ENCODE measurements around the gene PGP. TPM values are rescaled to one million over a fixed set of nuclear protein-coding genes. Genes with fewer than 3 reads are reported as not detected.

Gene PGP
- total RNA-seq, 1 experiment from 2014 or later, result 36.2 TPM

DNA sequence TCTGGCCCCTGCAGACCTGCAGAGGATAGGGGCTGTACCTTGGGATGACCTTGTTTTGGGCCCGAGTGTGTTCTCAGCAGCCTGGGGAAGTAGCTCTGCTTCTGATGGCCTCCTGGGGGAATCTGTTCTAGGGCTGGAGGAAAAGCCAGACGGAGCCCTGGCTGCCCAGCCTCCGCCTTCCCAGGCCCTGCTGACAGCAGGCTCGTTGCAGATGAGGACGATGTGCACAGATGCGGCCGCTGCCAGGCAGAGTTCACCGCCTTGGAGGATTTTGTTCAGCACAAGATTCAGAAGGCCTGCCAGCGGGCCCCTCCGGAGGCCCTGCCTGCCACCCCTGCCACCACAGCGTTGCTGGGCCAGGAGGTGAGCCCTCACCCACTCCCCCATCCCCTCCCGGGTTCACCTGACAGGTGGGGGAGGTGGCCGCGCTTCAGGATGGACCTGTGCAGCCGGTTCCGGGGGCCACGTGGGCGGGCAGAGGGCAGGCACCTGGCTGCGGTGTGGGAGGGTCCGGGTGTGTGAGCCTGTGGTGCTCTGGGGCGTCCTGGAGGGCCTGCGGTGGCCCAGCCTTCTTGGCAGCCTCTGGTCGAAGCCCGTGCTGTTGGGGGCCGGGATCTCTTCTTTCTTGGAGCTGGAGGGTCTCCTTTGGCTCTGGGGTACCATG, 13.7 kb upstream of the PGP start:
- Histone ChIP-seq H3K27me3 (replicated peaks; ENCODE audit: control insufficient read depth, insufficient read depth, low read length) (no peaks in the 10 kb centered on the region), H3K9me3 (no peaks in the 10 kb centered on the region), H3K4me1 (peaks cover 8% of the 10 kb centered on the region), H3K36me3 (ENCODE audit: control insufficient read depth, insufficient read depth, low read length) (no peaks in the 10 kb centered on the region; the same call in 1 of the 2 replicates), H3K4me3 (ENCODE audit: low read depth, low read length) (no peak overlapping the region)
- Mint-ChIP-seq H3K36me3 (ENCODE audit: insufficient read depth, unreplicated experiment) (peaks cover 10% of the 10 kb centered on the region), H3K4me1 (ENCODE audit: low read depth, unreplicated experiment) (no peaks in the 10 kb centered on the region), H3K4me3 (ENCODE audit: unreplicated experiment) (no peak overlapping the region), H3K27ac (ENCODE audit: unreplicated experiment) (no peak overlapping the region), H3K9me3 (ENCODE audit: unreplicated experiment) (no peaks in the 10 kb centered on the region), H3K27me3 (ENCODE audit: insufficient read depth, unreplicated experiment) (no peaks in the 10 kb centered on the region)
- TF ChIP-seq, protein P1, sequence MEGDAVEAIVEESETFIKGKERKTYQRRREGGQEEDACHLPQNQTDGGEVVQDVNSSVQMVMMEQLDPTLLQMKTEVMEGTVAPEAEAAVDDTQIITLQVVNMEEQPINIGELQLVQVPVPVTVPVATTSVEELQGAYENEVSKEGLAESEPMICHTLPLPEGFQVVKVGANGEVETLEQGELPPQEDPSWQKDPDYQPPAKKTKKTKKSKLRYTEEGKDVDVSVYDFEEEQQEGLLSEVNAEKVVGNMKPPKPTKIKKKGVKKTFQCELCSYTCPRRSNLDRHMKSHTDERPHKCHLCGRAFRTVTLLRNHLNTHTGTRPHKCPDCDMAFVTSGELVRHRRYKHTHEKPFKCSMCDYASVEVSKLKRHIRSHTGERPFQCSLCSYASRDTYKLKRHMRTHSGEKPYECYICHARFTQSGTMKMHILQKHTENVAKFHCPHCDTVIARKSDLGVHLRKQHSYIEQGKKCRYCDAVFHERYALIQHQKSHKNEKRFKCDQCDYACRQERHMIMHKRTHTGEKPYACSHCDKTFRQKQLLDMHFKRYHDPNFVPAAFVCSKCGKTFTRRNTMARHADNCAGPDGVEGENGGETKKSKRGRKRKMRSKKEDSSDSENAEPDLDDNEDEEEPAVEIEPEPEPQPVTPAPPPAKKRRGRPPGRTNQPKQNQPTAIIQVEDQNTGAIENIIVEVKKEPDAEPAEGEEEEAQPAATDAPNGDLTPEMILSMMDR (IDR thresholded peaks at IDR 0.05; ENCODE audit: insufficient read depth in 1 of 2, low read depth in 1 of 2, low read length in 1 of 2, severe bottlenecking in 1 of 2, unreplicated experiment in 1 of 2), result no peak
- CTCF ChIA-PET, result no interaction called here
- POLR2A ChIA-PET, result no interaction called here
- BruUV-seq (replicated peaks), result no TSS peak
- intact Hi-C loops (cut with micrococcal nuclease; ENCODE audit: unreplicated experiment), result no loop called here
- DNase-seq, result no peak

DNA sequence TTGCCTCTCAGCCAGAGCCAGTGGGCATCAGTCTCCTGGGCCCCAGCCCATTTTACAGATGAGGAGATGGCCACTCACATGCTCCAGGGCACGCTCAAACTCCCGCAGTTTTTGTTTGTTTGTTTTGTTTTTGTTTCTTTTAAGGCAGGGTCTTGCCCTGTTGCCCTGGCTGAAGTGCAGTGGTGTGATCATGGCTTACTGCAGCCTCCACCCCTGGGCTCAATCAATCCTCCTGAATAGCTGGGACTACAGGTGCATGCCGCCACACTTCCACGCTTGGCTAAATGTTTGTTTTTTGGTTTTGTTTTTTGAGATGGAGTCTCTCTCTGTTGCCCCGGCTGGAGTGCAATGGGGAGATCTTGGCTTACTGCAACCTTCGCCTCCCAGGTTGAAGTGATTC, 12.3 kb upstream of the PGP start:
- intact Hi-C loops (cut with micrococcal nuclease; ENCODE audit: unreplicated experiment), result no loop called here
- H3K36me3 Mint-ChIP-seq (ENCODE audit: insufficient read depth, unreplicated experiment), result peaks cover 14% of the 10 kb centered on the region

GRCh38 chr16:2226245-2226793, 11.7 kb upstream of the PGP start:
- H3K27me3 Mint-ChIP-seq (ENCODE audit: insufficient read depth, unreplicated experiment), result no peaks in the 10 kb centered on the region
- no TSS peak for BruUV-seq (replicated peaks)
- Histone ChIP-seq H3K36me3 (ENCODE audit: control insufficient read depth, insufficient read depth, low read length) (no peaks in the 10 kb centered on the region; the same call in 1 of the 2 replicates), H3K9me3 (no peaks in the 10 kb centered on the region), H3K4me1 (peaks cover 8% of the 10 kb centered on the region), H3K27me3 (replicated peaks; ENCODE audit: control insufficient read depth, insufficient read depth, low read length) (no peaks in the 10 kb centered on the region), H3K4me3 (ENCODE audit: low read depth, low read length) (no peak overlapping the region)
- no peak overlapping the region for H3K27ac Mint-ChIP-seq (ENCODE audit: unreplicated experiment)
- ChIA-PET CTCF (interaction anchor here (0.6 to 1.1 kb wide), 2 partner anchors 21 to 311 kb away, joined by 3 to 4 read pairs; partner anchors contain the start of gene PDPK1), POLR2A (interaction anchor here (0.9 kb wide), 1 partner anchor 71 kb away, joined by 3 read pairs; the partner anchor contains the start of gene TRAF7)
- H3K36me3 Mint-ChIP-seq (ENCODE audit: insufficient read depth, unreplicated experiment), result peaks cover 14% of the 10 kb centered on the region
- DNase-seq, result no peak
- H3K4me1 Mint-ChIP-seq (ENCODE audit: low read depth, unreplicated experiment), result no peaks in the 10 kb centered on the region
- TF ChIP-seq, protein P1 (IDR thresholded peaks at IDR 0.05; ENCODE audit: insufficient read depth in 1 of 2, low read depth in 1 of 2, low read length in 1 of 2, severe bottlenecking in 1 of 2, unreplicated experiment in 1 of 2), result no peak
- intact Hi-C loops (cut with micrococcal nuclease; ENCODE audit: unreplicated experiment), result no loop called here
- H3K4me3 Mint-ChIP-seq (ENCODE audit: unreplicated experiment), result no peak overlapping the region
- H3K9me3 Mint-ChIP-seq (ENCODE audit: unreplicated experiment), result no peaks in the 10 kb centered on the region

More for the DNA sequence above, 12.3 kb upstream of the PGP start:
- Histone ChIP-seq H3K4me1 (peaks cover 8% of the 10 kb centered on the region), H3K4me3 (ENCODE audit: low read depth, low read length) (no peak overlapping the region), H3K27me3 (replicated peaks; ENCODE audit: control insufficient read depth, insufficient read depth, low read length) (no peaks in the 10 kb centered on the region), H3K9me3 (no peaks in the 10 kb centered on the region), H3K36me3 (ENCODE audit: control insufficient read depth, insufficient read depth, low read length) (no peaks in the 10 kb centered on the region; the same call in 1 of the 2 replicates)
- Mint-ChIP-seq H3K27me3 (ENCODE audit: insufficient read depth, unreplicated experiment) (no peaks in the 10 kb centered on the region), H3K27ac (ENCODE audit: unreplicated experiment) (no peak overlapping the region), H3K9me3 (ENCODE audit: unreplicated experiment) (no peaks in the 10 kb centered on the region), H3K4me1 (ENCODE audit: low read depth, unreplicated experiment) (no peaks in the 10 kb centered on the region), H3K4me3 (ENCODE audit: unreplicated experiment) (no peak overlapping the region)
- POLR2A ChIA-PET, result no interaction called here
- TF ChIP-seq, protein P1 (IDR thresholded peaks at IDR 0.05; ENCODE audit: insufficient read depth in 1 of 2, low read depth in 1 of 2, low read length in 1 of 2, severe bottlenecking in 1 of 2, unreplicated experiment in 1 of 2), result no peak
- DNase-seq, result no peak
- BruUV-seq (replicated peaks), result no TSS peak
- CTCF ChIA-PET, result interaction anchor here (0.6 to 1.1 kb wide), 2 partner anchors 20 to 311 kb away, joined by 3 to 4 read pairs; partner anchors contain the start of gene PDPK1
